Right cardiac atrium (tissue), 5 donors: ENCODE data around the gene MERTK. TPM values are rescaled to one million over a fixed set of nuclear protein-coding genes. Genes with fewer than 3 reads are reported as not detected.
A peak's percentile ranks its signal among the peaks of the same experiment; 100 is the strongest.
"Not testable (repeated sequence)": the region's sequence is repeated elsewhere in the genome, so short reads cannot be mapped to it uniquely, and the experiment has no call there.

ENCODE experiments used
- ATAC-seq, 2 donors: fragments of 200-7000 bp; cut with Tn5 transposase; one replicate each; pipeline versions ENCODE4 v1.8.0 to v1.9.1; 2020; ENCODE audit warnings: moderate library complexity in 2 of 2, mild to moderate bottlenecking in 1 of 2
- DNase-seq, 3 donors: peaks; one replicate each; pipeline ENCODE4 v3.0.0-alpha.2; 2020
- H3K27ac ChIP-seq: one replicate; pipeline ENCODE4 v1.5.1; 2013; ENCODE audit warnings: mild to moderate bottlenecking, low read length, control low read depth, moderate library complexity
- H3K27me3 ChIP-seq: one replicate; pipeline ENCODE4 v1.6.1; 2013; ENCODE audit not compliant: control insufficient read depth, insufficient read depth
- H3K4me1 ChIP-seq: one replicate; pipeline ENCODE4 v1.6.1; 2013; ENCODE audit warnings: low read length; ENCODE audit not compliant: control insufficient read depth, insufficient read depth
- H3K4me3 ChIP-seq: one replicate; pipeline ENCODE4 v1.5.1; 2013; ENCODE audit warnings: low read length, control low read depth
- H3K9me3 ChIP-seq: one replicate; pipeline ENCODE4 v1.6.1; 2013; ENCODE audit warnings: low read length; ENCODE audit not compliant: control insufficient read depth
- WGBS: extraction: QIAGEN DNeasy Blood & Tissue Kit; methylation state at CpG from one replicate; pipeline ENCODE4 v1.1.7; 2013; 5-methylcytosine and 5-hydroxymethylcytosine counted together
- intact Hi-C, 4 donors: fragments of 100-400 bp; cut with DNase I; formaldehyde crosslinking; loops; one replicate each; pipeline versions ENCODE4 v1.11.0 to v1.14.0; 2022 to 2023
- polyA plus RNA-seq: library from polyadenylated mRNA; stranded (reverse); fragments of 200-250 nt; gene quantifications from one replicate; pipeline ENCODE4 v1.2.3, GENCODE V29; 2013
- total RNA-seq, 4 donors: library from RNA; stranded (reverse); fragmentation: NEBNext Ultra II Directional; extraction: Animal tissue kit (Norgen Biotek cat#: 25700); gene quantifications; one replicate each; pipeline ENCODE4 v1.2.1, GENCODE V29; 2021
- donor health status: healthy with polysubstance abuse.
- donor health status: DM: no; HTN: yes; CAD: no.
- donor health status: DM: no; HTN: no; CAD: no.
- donor health status: DM: no; HTN: yes; CAD: no; lungs with severe emphysema.
- donor health status: DM: yes; HTN: yes; CAD: no.

The MERTK gene
- total and polyA plus RNA-seq, 5 donors: 3.8 to 11.4 (median 9.1) TPM

DNA sequence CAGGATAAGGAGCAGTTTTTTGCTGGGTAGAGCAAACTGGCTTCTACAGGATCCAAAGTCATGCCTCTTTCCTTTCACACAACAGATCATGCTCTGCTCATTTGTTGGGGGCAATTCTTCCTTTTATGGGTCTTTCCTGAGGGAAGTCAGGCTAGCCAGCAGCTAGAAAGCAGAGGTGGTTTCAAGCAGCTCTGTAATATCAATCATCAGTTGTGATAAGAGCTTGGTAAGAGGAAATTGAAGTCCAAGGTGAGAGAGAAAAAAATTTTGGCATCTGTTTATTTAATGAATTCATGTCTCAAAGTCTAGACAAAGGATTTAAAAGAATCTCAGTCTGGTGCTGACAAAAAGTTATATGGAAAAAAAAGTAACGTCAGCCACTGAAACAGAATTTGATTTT is 162.9 kb downstream of the MERTK start:
- H3K4me1 ChIP-seq: peaks cover 5% of the 10 kb centered on the region
- intact Hi-C loops: no loop called here
- no peak overlapping the region for H3K4me3 ChIP-seq
- no peaks in the 10 kb centered on the region for H3K27me3 ChIP-seq
- no peak overlapping the region for H3K27ac ChIP-seq
- H3K9me3 ChIP-seq: no peaks in the 10 kb centered on the region
- ATAC-seq (no peak), DNase-seq (no peak)
- 70% methylated on average over 1 of the region's 1 CpG for WGBS

DNA sequence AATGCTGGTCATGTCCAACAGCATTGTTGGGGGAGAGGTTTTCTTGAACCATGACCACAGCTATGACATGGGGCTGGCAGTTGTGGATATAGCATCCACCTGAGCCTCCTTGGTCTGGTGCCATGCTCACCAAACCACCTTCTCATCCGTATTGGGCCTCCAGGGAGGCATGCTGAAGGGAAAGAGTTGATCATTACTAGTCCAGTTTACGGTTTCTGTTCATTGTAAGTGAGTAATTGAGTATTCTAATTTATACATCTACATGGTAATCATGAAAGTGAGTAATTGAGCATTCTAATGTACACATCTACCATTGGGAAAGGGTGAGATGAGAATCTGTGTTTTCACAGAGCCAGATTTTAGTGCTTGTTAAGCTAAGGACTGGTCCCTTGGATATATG is 163.4 kb downstream of the MERTK start:
- Histone ChIP-seq H3K4me3 (no peak overlapping the region), H3K27ac (no peak overlapping the region), H3K27me3 (no peaks in the 10 kb centered on the region), H3K4me1 (peaks cover 5% of the 10 kb centered on the region), H3K9me3 (no peaks in the 10 kb centered on the region)
- no peak for DNase-seq
- WGBS: 89% methylated on average over 2 of the region's 2 CpGs
- no peak for ATAC-seq
- intact Hi-C loops: no loop called here

GRCh38 chr2:112062894-112063293 is 164.5 kb downstream of the MERTK start:
- no peaks in the 10 kb centered on the region for H3K27me3 ChIP-seq
- H3K27ac ChIP-seq: no peak overlapping the region
- H3K9me3 ChIP-seq: no peaks in the 10 kb centered on the region
- ATAC-seq (no peak), DNase-seq (no peak)
- H3K4me3 ChIP-seq: no peak overlapping the region
- H3K4me1 ChIP-seq: peaks cover 2% of the 10 kb centered on the region
- intact Hi-C loops: no loop called here
- WGBS: 94% methylated on average over 1 of the region's 1 CpG

- intact Hi-C loops: no loop called here
- no peak overlapping the region for H3K27ac ChIP-seq
- DNase-seq (no peak), ATAC-seq (no peak)
- 87% methylated on average over 5 of the region's 5 CpGs for WGBS
- H3K9me3 ChIP-seq: no peaks in the 10 kb centered on the region
- H3K4me1 ChIP-seq: no peaks in the 10 kb centered on the region
- no peaks in the 10 kb centered on the region for H3K27me3 ChIP-seq
- H3K4me3 ChIP-seq: no peak overlapping the region
Observed at GRCh38 chr2:112065486-112065885, 167.1 kb downstream of the MERTK start.

DNA sequence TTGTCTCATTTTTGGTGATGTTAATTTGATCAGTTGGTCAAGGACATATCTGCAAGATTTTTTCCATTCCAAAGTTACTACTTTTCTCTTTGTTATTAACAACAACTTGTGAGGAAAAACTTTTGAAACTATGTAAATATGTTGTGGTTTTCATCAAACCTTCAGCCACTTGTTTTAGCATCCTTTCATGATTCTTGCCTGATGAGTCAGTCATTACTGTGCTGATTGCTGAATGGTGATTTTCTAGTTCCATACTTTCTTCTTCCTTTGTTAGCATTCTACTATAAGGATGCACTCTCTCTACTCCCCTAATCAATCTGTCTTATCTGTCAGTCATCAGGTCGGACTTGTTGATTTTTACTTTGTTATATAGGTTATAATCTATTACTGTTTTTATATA is 167.6 kb downstream of the MERTK start:
- Histone ChIP-seq H3K4me1 (no peaks in the 10 kb centered on the region), H3K9me3 (no peaks in the 10 kb centered on the region), H3K4me3 (no peak overlapping the region), H3K27ac (no peak overlapping the region), H3K27me3 (no peaks in the 10 kb centered on the region)
- no peak for DNase-seq
- 83% methylated on average over 1 of the region's 1 CpG for WGBS
- ATAC-seq: no peak
- intact Hi-C loops: no loop called here

- H3K27ac ChIP-seq, ATAC-seq, intact Hi-C loops, H3K9me3 ChIP-seq, H3K4me3 ChIP-seq, H3K27me3 ChIP-seq, H3K4me1 ChIP-seq, DNase-seq: not testable (repeated sequence)
Observed at GRCh38 chr2:112069794-112070193, 171.4 kb downstream of the MERTK start.

DNA sequence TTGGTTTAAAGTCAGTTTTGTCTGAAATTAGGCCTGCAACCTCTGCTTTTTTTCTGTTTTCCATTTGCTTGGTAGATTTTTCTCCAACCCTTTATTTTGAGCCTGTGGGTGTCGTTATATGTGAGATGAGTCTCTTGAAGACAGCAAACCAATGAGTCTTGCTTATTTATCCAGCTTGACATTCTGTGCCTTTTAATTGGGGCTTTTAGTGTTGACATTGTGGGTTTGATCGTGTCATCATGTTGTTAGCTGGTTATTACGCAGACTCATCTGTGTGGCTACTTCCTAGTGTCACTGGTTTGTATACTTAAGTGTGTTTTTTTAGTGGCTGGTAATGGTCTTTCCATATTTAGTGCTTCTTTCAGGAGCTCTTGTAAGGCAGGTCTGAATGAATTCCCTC is 175.5 kb downstream of the MERTK start:
- no peaks in the 10 kb centered on the region for H3K27me3 ChIP-seq
- DNase-seq (no peak), ATAC-seq (no peak)
- H3K4me1 ChIP-seq: peaks cover 2% of the 10 kb centered on the region
- 96% methylated on average over 3 of the region's 3 CpGs for WGBS
- no peak overlapping the region for H3K4me3 ChIP-seq
- H3K9me3 ChIP-seq: no peaks in the 10 kb centered on the region
- intact Hi-C loops: no loop called here
- H3K27ac ChIP-seq: no peak overlapping the region

- no peaks in the 10 kb centered on the region for H3K27me3 ChIP-seq
- DNase-seq: no peak
- H3K4me3 ChIP-seq: no peak overlapping the region
- intact Hi-C loops: no loop called here
- H3K27ac ChIP-seq: no peak overlapping the region
- 95% methylated on average over 1 of the region's 1 CpG for WGBS
- H3K4me1 ChIP-seq: peaks cover 2% of the 10 kb centered on the region
- H3K9me3 ChIP-seq: no peaks in the 10 kb centered on the region
- no peak for ATAC-seq
Observed at GRCh38 chr2:112074506-112074905, 176.1 kb downstream of the MERTK start.

GRCh38 chr2:112075490-112076260 is 177.3 kb downstream of the MERTK start:
- H3K27me3 ChIP-seq: no peaks in the 10 kb centered on the region
- H3K4me1 ChIP-seq: peaks cover 2% of the 10 kb centered on the region
- ATAC-seq (peak; percentile 48 to 87), DNase-seq (no peak)
- WGBS: 65% methylated on average over 8 of the region's 8 CpGs
- no peaks in the 10 kb centered on the region for H3K9me3 ChIP-seq
- no peak overlapping the region for H3K4me3 ChIP-seq
- no peak overlapping the region for H3K27ac ChIP-seq
- intact Hi-C loops: no loop called here

DNA sequence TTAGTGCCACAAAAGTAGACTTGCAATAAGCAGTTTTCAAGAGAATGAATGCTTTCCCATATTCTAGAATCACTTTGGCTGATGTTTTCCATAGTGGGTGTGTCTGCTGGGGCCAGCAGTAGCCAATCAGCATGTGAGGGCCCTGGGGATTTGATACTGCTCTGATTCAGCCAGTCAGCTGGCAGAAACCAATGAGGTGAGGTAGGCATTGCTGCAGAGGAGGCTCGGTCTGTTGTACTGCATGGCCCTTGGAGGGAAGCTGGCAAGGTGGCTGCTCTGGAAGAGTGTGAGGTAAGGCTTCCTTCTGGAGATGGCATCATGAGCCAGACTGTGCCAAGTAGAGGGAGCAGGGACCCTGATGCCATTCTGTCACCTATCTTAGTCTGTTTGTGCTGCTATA is 179.4 kb downstream of the MERTK start:
- WGBS: 65% methylated on average over 1 of the region's 1 CpG
- intact Hi-C loops: no loop called here
- Histone ChIP-seq H3K27me3 (no peaks in the 10 kb centered on the region), H3K4me1 (peaks cover 2% of the 10 kb centered on the region), H3K4me3 (no peak overlapping the region), H3K27ac (no peak overlapping the region), H3K9me3 (no peaks in the 10 kb centered on the region)
- no peak for DNase-seq
- peak in 1 of 2 donors; percentile 33 for ATAC-seq
